GM19468 (cell line): ENCODE data around the gene DNAH9.

Experiments
- ATAC-seq: cut with Tn5 transposase; IDR thresholded peaks from one replicate; pipeline ENCODE4 v1.9.1; 2021; ENCODE audit warnings: mild to moderate bottlenecking, moderate library complexity, moderate number of reproducible peaks; ENCODE audit not compliant: unreplicated experiment; ENCODE audit errors: extremely low read depth

The DNAH9 gene

DNA sequence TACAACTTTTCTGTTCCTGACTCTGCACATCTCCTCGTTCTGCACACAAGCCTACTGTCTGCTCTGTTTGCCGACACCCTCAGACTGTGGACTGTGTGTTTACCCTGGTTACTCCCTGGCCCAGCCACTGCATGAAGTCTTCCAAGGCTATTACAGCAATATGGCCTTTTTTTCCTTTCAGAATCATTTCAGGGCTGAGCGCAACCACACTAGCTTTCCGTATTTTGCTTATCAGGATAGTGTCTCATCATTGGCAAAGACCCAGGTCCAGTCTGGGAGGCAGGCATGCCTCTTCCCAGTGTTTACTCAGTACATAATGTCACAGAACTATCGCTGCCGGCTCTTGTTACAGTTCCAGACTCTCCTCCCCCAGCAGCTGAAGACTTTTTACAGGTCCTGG, 10.1 kb downstream of the DNAH9 start:
- no peak for ATAC-seq

GRCh38 chr17:11610999-11611566, 12.8 kb downstream of the DNAH9 start:
- no peak for ATAC-seq

- ATAC-seq, result no peak
Observed at GRCh38 chr17:11612956-11613355, 14.7 kb downstream of the DNAH9 start.

DNA sequence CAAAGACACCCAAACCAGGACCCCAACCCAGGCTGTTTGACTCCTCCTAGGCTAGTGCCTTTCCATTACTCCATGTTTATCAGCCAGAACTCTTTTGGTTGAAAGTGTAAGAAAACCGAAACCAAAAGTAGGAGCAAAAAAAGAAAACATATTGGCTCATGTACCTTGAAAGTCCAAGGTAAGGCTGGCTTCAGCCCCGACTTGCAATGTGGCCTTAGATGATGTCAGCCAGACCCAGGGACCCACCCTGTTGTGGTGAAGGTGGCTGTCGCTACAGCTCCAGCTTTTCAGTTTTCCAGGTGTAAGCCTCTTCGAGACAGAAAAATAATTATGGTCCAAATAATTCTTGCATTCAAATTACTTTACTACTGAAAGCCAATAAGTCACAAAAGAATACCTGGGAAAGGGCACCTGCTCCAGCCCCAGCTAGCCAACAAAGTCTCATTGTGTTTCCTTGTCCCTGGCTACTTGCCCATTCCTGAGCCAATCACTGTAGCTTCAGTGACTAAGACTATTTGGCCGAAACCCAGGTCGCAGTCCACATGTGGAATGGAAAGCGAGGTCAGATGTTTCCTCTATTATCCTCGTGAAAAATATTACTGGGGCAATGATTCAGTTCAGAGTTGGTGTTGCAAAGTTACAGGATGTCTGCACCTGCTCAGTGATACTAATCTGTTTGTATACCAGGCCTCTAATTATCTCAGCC, 20.7 kb downstream of the DNAH9 start:
- ATAC-seq, result no peak

DNA sequence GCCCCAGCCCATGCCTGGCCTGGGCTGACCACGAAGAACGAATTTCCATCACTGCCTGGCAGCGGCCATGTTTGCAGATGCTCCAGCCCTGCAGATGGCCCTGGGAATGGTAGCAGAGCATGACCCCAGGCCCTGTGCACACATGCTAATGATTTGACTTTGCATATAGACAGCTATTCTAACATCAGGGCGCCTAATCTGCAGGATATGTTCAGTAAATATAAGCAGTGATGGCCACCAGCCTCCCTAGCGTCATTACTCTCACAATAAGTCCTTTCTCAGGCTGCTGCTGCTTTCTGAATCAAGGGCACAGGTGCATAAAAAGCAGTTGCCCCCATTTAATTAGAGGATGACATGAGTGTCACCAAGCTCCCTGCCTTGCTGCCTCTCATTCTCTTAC, 24.2 kb downstream of the DNAH9 start:
- ATAC-seq, result no peak

DNA sequence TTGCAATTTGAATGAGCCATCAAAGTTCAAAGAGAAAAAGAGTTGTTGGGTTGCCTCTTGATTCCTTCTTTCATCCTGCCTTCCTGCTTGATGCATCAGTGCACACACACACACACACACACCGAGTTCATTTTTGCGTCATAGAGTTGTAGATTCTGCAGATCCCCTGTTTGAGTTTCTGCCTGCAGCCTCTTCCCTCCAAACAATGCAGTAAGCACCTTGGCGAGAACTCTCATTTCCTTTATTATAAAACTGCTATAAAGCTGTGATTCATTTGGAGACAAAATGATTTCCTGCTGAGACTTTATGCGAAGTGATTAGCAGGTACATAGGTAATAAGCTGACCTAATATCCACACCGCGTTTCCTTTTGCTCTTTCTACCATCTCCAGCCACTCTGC, 26.7 kb downstream of the DNAH9 start:
- no peak for ATAC-seq

DNA sequence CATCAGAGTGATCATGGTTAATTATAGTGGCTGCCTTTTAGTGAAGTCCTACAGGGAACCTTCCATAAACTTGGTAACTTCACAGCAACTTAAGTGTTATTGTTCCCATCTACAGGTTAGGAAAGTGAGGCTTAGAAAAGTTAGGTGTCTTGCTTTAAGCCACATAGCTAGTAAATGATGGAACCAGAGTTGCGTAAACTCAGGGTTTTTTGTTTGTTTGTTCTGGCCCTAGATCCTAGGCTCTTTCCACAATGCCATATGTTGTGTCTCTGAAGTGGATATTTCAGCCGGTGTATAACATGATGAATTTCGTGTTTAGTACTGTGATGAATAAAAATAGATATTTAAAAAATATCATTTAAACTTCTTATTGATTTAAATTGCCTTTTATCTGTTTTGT, 27.6 kb downstream of the DNAH9 start:
- no peak for ATAC-seq

DNA sequence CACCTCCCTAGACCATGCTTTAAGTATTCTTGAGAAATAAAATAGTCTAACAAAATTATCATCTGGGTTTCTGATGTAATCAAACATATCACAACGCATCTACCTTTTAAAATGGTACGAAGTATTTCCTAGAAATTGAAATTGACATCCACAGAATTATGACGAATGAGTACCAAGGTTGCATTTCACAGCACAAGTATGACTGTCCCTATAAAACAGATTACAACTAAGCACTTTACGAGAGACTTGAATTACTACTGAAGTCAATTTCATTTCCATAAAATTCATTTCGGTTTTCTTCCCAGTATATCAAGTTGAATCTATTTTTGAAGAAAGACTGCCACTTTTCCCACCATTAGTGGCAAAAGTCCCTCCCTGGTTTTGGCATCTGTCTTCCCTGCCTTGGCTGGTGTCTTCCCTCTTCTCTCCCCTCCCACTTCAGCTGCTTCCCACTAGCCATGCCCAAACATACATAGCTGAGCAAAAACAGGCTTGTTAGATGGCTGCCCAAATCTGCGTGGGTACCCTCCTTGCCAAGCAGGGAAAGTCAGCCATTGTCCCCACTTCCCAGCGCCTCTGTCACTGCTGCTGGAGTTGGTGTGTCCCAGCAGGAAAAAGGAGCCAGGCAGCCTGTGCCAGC, 29.2 kb downstream of the DNAH9 start:
- ATAC-seq, result no peak

GRCh38 chr17:11628374-11628773, 30.1 kb downstream of the DNAH9 start:
- no peak for ATAC-seq

DNA sequence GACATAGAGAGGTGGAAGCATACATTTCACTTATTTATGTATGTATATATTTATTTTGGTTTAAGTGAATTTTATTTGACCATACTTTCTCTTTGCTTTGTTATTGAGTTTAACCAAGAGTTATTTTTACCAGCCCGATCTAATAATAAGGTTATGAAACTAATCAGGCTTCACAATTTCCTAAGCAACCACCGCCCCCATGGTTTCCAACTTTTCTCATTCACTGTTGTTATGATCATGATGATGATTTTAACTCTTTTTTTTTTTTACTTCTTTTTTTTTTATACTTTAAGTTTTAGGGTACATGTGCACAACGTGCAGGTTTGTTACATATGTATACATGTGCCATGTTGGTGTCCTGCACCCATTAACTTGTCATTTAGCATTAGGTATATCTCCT, 30.6 kb downstream of the DNAH9 start:
- ATAC-seq, result no peak

DNA sequence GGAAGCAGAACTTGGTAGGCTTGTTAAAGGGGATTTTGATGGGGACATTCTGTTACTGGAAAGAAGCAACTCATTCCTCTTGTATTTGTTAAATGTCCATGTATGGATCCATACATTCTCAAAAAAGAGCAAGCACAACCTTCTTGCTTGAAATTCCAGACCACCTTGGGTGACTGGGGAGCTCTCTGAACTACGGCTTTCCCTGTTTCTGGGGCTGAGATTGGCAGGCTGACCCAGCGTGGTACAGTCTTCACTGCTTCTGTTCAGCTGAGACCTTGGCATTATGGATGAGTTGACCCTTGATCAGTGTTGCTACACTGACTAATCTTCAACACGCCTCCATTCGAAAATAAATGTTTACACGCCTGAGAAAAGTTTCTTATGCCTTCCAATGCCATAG, 38.5 kb downstream of the DNAH9 start:
- ATAC-seq, result no peak

- no peak for ATAC-seq
Observed at GRCh38 chr17:11637796-11638195, 39.5 kb downstream of the DNAH9 start.

GRCh38 chr17:11638700-11639265, 40.5 kb downstream of the DNAH9 start:
- ATAC-seq, result no peak

DNA sequence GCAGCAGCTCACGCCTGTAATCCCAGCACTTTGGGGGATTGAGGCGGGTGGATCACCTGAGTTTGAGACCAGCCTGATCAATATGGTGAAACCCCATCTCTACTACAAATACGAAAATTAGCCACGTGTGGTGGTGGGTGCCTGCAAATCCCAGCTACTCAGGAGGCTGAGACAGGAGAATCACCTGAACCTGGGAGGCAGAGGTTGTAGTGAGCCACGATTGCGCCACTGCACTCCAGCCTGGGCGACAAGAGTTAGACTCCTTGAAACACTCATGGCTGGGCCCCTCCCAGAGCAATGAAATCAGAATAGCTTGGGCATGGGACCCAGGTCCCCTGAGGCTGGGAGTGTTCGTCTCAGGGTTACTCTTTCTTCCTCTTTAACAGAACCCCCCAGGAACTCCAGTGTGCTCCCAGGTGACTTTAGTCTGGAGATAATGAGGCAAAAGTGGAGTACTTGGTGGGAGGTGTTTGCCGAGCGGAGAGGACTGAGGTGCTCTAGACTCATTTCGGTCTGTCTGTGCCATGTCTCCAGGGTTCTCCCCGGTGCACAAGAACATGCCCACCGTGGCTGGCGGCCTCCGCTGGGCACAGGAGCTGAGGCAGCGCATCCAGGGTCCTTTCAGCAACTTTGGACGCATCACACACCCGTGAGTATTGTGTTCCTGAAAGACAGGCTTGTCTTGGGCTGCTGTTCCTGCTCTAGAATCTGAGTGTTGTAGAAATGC, 41.6 kb downstream of the DNAH9 start:
- ATAC-seq, result no peak

GRCh38 chr17:11640463-11640814, 42.2 kb downstream of the DNAH9 start:
- no peak for ATAC-seq

DNA sequence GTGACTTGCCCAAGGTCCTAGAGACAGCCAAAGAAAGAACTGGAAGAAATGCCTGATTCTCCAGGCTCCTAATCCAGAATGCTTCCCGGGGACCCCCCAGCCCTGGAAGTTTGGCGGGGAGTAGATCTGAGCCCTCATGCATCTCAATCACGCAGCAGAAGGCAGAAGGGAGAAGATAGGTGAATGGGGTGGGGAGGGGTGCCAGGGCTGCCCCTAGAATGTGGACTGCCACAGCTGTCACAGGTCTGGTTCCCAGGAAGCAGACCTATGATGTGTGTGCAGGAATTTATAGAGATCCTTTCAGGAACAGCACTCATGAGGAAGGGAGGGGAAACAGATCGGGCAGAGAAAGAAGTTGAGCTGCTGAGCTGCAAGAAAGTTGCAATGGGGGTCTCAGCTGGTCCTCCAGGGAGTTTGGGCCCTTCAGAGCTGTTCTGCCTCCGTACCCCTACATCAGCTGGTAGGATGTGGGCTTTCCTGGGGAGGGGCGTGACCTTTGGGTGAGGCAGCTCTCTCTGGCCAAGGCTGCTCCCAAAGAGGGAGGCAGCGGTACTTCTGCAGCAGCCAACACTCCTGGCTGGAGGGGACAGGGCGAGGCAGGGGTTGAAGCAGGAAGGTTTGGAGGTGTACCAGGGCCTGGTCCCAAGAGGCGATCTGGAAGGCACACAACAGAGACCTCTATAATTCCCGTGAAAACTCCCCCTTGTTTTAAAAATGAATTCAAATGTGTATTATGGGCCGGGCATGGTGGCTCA, 43.4 kb downstream of the DNAH9 start:
- ATAC-seq, result no peak

DNA sequence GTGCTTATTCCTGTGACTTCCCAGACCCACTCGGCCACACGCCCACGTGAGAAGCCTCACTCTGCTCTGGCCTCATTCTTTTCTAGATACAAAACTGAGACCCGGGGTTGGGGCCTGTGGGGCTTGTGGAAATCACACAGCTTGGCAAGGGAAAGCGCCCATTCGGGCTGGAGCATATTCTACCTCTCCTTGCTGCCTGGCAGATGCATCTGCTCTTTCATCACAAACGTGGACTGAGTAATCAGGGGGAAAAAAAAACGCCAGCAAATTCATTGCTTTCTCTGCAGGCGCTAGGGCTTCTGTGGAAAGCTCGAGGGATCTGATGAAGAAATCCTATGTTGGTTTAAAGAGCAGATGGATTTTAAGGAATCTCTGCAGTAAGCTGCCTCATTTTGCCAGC, 44.4 kb downstream of the DNAH9 start:
- no peak for ATAC-seq

- no peak for ATAC-seq
Observed at GRCh38 chr17:11643851-11644250, 45.6 kb downstream of the DNAH9 start.

DNA sequence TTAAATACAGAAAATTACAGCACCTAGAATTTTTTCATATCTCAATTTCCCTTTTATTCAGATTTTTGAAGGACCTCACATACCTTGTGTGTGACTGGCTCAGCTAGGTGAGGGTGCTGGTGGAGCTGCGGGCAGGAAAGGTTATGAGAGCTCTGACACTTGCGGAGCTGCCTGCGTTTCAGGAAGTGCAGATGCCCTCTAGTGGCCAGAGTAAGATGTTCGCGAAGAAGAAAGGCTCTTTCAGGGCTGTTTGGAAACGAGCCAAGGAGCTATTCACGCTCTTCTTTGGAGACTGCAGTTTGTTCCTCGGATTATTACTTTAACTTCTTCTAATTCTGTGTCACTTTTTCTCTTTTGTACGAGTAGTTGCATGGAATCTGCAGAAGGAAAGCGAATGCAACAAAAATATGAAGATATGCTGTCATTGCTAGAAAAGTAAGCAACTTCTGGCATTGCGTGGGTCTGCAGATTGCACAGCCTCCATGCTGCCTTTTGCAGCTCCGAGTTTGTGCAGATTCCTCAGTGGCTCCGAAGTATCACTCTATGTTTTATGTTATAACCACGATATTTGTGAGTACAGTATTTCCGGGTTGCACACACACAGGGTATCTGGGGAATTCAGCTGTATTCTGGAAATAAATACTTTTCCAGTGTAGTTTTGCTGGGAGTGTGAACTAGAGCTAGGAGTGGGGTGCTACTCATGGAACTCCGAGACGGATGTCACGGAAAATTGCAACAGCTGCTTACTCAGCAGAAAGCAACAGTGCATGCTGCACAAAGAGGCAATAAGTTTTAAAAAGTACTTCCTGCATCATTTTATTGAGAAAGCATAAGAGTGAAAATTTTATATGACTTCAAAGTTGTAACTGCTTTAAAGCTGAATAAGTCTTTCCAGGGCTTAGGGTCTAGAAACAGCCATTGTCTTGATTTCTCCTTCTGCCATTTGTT, 46.3 kb downstream of the DNAH9 start:
- ATAC-seq, result no peak
